Right lobe of liver (tissue), 4 donors: ENCODE measurements around the gene F13A1.

Source experiments
- POLR2A ChIP-seq: fragments of 450-650 bp; IDR thresholded peaks from one replicate; pipeline ENCODE4 v1.6.1; 2017; ENCODE audit warnings: antibody characterized with exemption, mild to moderate bottlenecking
- TF ChIP-seq, protein P1 (sequence below), 4 donors: fragments of 200-600 bp in 3 of 4; fragments of 450-650 bp in 1 of 4; IDR thresholded peaks; one replicate each; pipeline versions ENCODE4 v1.5.1 to v1.8.0; 2016 to 2022; ENCODE audit warnings: antibody characterized with exemption in 4 of 4, mild to moderate bottlenecking in 2 of 4
- donor health status: DM: no; HTN: no; CAD: no.
- donor health status: DM: no; HTN: no; CAD: no.
- donor health status: DM: no; HTN: yes; CAD: no.

DNA sequence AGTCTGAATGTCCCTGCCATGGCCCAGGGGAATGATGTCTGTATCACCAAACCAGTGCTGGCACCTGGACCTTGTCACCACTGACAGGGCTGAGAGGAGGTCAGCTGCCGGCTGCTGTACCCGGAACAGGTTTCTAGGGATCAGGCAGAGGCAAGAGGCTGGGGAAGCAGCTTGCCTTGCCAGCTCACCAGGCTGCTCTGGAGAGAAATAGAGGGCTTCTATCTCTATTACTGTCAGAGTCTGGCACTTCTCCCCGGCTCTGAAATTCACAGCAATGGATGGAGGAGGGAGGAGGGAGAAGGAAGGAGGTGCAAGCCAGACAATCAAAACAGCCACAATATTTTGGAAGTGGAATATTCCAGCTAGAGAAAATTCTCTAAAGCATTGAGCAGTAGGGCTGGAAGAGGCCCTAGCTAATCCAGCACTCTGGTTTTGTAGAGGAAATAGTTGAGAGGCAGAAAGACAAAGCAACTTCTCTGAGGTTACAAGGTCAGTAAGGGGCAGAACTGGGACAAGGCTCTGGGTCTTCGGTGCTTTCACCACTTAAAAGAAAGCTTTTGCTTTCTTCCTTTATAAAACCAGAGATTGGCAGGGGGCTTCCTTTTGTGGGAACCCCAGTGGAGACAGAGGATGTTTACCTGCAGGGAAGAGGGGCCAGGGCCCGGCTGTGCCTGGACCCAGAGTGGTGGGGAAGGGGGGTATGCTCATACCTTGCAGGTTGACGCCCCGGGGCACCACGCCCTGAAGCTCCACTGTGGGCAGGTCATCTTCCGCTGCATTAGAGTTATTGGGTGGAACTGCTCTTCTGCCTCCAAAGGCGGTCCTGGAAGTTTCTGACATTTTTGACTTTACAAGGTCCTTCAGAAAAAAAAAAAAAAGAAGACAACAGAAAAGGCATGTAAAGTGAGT, 2.4 kb downstream of the F13A1 start:
- TF ChIP-seq, protein P1, sequence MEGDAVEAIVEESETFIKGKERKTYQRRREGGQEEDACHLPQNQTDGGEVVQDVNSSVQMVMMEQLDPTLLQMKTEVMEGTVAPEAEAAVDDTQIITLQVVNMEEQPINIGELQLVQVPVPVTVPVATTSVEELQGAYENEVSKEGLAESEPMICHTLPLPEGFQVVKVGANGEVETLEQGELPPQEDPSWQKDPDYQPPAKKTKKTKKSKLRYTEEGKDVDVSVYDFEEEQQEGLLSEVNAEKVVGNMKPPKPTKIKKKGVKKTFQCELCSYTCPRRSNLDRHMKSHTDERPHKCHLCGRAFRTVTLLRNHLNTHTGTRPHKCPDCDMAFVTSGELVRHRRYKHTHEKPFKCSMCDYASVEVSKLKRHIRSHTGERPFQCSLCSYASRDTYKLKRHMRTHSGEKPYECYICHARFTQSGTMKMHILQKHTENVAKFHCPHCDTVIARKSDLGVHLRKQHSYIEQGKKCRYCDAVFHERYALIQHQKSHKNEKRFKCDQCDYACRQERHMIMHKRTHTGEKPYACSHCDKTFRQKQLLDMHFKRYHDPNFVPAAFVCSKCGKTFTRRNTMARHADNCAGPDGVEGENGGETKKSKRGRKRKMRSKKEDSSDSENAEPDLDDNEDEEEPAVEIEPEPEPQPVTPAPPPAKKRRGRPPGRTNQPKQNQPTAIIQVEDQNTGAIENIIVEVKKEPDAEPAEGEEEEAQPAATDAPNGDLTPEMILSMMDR (IDR thresholded peaks at IDR 0.05) = no peak
- TF ChIP-seq POLR2A = no peak
